ENCODE data around the gene KRTAP5-11. TPM values are rescaled to one million over a fixed set of nuclear protein-coding genes. Genes with fewer than 3 reads are reported as not detected.
"Not testable (repeated sequence)": the region's sequence is repeated elsewhere in the genome, so short reads cannot be mapped to it uniquely, and the experiment has no call there.

The KRTAP5-11 gene
- polyA plus RNA-seq, 2 of the 4 experiments (the other 2 are of a cell fraction): not detected

DNA sequence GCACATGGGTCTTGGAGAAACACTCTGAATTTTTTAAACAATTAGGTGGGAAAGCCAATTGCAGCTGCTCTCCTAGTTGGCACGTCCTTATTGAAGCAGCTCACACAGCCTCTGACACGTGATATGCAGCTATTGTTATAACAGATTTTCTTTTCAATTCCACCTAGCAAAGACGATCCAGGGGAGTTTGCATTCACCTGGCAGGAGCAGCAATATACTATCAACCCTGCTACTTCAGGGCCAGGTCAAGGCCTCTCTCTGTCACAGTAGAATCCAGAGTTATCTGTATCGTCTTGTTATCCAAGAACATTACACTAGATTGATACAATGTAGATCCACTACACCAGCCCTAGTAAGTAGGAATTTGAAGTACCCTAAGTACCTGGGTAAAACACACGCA is 8.3 kb downstream of the KRTAP5-11 start:
- no peak overlapping the region for H3K27ac ChIP-seq
- FAIRE-seq (no peak), ATAC-seq (no peak), DNase-seq (ENCODE audit: low read depth in 1 of 2, low spot score in 1 of 2) (no peak)
- H3K9me3 ChIP-seq: no peaks in the 10 kb centered on the region
- POLR2A ChIA-PET: no interaction called here
- no peaks in the 10 kb centered on the region for H3K4me1 ChIP-seq
- CTCF ChIA-PET: interaction anchor here (1.4 to 2.0 kb wide), 2 partner anchors 10 to 11 kb away, joined by 5 to 8 read pairs; partner anchors contain the start of gene KRTAP5-10
- TF ChIP-seq, protein P1, sequence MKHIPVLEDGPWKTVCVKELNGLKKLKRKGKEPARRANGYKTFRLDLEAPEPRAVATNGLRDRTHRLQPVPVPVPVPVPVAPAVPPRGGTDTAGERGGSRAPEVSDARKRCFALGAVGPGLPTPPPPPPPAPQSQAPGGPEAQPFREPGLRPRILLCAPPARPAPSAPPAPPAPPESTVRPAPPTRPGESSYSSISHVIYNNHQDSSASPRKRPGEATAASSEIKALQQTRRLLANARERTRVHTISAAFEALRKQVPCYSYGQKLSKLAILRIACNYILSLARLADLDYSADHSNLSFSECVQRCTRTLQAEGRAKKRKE (CRISPR knock-in tag; IDR thresholded peaks at IDR 0.05; ENCODE audit: low read depth): no peak
- no peak for TF ChIP-seq SREBF2 (IDR thresholded peaks at IDR 0.05)
- TF ChIP-seq, protein P2, sequence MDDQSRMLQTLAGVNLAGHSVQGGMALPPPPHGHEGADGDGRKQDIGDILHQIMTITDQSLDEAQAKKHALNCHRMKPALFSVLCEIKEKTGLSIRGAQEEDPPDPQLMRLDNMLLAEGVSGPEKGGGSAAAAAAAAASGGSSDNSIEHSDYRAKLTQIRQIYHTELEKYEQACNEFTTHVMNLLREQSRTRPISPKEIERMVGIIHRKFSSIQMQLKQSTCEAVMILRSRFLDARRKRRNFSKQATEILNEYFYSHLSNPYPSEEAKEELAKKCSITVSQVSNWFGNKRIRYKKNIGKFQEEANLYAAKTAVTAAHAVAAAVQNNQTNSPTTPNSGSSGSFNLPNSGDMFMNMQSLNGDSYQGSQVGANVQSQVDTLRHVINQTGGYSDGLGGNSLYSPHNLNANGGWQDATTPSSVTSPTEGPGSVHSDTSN (IDR thresholded peaks at IDR 0.05): no peak
- TF ChIP-seq EP300 (IDR thresholded peaks at IDR 0.05): no peak
- TF ChIP-seq HOXB5 (CRISPR knock-in tag; IDR thresholded peaks at IDR 0.05): no peak
- no peak for TF ChIP-seq CEBPB (IDR thresholded peaks at IDR 0.05)
- TF ChIP-seq, protein P3, sequence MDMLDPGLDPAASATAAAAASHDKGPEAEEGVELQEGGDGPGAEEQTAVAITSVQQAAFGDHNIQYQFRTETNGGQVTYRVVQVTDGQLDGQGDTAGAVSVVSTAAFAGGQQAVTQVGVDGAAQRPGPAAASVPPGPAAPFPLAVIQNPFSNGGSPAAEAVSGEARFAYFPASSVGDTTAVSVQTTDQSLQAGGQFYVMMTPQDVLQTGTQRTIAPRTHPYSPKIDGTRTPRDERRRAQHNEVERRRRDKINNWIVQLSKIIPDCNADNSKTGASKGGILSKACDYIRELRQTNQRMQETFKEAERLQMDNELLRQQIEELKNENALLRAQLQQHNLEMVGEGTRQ (IDR thresholded peaks at IDR 0.05): no peak
- 36% methylated on average over 5 of the region's 5 CpGs for WGBS (ENCODE audit: missing lambda C conversion rate)
- H3K4me3 ChIP-seq: no peak overlapping the region
- no peak overlapping the region for H3K4me2 ChIP-seq

DNA sequence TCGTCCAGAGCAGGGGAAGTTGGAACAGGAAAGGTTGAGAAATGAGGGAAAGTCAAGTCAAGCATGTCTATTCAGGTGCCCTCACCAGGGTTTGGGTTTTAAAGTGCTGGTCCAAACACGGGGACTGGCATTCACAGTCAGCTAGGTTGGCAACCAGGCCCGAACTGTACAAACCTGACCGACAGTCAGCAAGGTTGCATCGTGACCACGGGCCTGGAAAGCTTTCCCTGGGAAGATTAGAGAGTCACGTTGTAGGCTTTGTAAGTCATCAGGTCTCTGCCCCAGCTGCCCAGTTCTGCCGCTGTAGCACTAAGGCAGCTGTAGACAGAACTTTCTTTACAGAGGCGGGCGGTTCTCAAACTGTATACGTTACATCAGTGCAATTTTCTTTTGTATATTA is 9.9 kb downstream of the KRTAP5-11 start:
- FAIRE-seq (no peak), ATAC-seq (no peak), DNase-seq (ENCODE audit: low read depth in 1 of 2, low spot score in 1 of 2) (no peak)
- Histone ChIP-seq H3K4me1 (no peaks in the 10 kb centered on the region), H3K4me2 (no peak overlapping the region), H3K4me3 (no peak overlapping the region), H3K9me3 (no peaks in the 10 kb centered on the region), H3K27ac (no peak overlapping the region)
- POLR2A ChIA-PET: no interaction called here
- 54% methylated on average over 11 of the region's 11 CpGs for WGBS (ENCODE audit: missing lambda C conversion rate)
- CTCF ChIA-PET: no interaction called here
- TF ChIP-seq POLR2AphosphoS2 (conservative IDR thresholded peaks at IDR 0.05; ENCODE audit: low read length): no peak
- TF ChIP-seq TFCP2L1 (CRISPR knock-in tag; IDR thresholded peaks at IDR 0.05): no peak
- TF ChIP-seq, protein P4, sequence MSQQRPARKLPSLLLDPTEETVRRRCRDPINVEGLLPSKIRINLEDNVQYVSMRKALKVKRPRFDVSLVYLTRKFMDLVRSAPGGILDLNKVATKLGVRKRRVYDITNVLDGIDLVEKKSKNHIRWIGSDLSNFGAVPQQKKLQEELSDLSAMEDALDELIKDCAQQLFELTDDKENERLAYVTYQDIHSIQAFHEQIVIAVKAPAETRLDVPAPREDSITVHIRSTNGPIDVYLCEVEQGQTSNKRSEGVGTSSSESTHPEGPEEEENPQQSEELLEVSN (IDR thresholded peaks at IDR 0.05; ENCODE audit: borderline replicate concordance, low read depth): no peak
- TF ChIP-seq KDM5A (IDR thresholded peaks at IDR 0.05): no peak

DNA sequence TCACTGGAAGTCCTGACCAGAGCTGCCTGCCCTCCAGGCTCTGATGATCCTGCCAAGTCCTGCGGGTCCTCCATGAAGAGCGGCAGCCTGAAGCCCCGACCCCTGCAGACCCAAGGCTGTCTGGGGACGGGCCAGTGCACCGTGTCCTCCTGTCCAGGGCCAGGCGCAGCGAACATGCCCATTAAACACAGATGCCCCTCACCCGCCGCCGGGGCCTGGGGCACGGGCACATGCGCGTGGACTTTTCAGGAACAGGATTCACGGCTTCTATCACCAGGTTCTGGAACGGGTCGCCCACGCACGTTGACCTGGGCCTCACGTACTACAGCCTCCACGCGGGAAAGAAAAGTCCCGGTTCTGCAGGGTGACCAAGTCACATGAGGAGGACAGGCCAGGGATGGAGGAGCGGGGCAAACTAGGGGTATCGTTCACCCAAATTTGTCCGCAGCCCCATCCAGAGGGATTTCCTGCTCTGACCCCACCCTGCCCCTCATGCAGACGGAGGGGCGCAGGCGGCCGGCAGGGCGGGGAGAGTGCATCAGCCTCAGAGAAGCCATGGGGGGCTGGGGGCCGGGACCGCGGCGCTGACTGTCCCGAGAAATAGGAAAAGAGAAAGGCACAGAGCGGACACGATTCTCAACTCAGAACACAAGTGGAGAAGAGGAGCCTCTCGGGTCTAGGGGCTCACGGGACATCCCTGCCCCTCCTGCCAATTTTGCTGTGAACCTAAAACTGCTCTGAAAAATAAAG is 11.4 kb downstream of the KRTAP5-11 start:
- H3K4me1 ChIP-seq; H3K9me3 ChIP-seq; POLR2A ChIA-PET; H3K27ac ChIP-seq; H3K4me3 ChIP-seq; ATAC-seq; H3K4me2 ChIP-seq; FAIRE-seq; DNase-seq (ENCODE audit: low read depth in 1 of 2, low spot score in 1 of 2); CTCF ChIA-PET: not testable (repeated sequence)
- WGBS (ENCODE audit: missing lambda C conversion rate): 62% methylated on average over 30 of the region's 39 CpGs

DNA sequence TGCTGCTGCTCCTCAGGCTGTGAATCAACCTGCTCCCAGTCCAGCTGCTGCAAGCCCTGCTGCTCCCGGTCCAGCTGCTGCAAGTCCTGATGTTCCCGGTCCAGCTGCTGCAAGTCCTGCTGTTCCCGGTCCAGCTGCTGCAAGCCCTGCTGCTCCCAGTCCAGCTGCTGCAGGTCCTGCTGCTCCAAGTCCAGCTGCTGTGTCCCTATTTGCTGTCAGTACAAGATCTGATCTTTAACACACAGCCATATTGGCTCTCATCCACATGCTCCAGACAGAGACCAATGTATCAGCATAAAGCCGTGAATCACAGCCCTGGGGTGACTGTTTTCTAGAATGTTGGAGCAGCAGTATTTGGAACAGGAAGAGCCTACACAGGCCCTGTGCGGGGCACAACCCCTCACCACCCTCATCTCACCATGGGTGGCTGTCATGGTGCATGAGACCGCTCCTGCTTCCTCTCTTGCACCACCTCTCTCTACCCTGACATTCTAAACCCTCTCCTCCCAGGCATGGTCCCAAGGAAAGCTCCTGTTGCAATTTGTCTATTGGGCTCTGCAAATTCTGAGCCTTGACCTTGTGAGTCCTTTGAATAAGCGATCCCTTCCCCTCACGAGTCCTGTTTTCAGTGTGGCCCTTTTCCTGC is 13.8 kb downstream of the KRTAP5-11 start:
- ChIA-PET CTCF (interaction anchor here (0.7 to 1.2 kb wide), 2 partner anchors 13 to 1091 kb away, joined by 4 to 7 read pairs; partner anchors contain the start of gene KRTAP5-11), POLR2A (no interaction called here)
- H3K27ac ChIP-seq: no peak overlapping the region
- FAIRE-seq (no peak), DNase-seq (ENCODE audit: low read depth in 1 of 2, low spot score in 1 of 2) (no peak), ATAC-seq (peak; percentile 30 to 38; a peak in 3 of 6 replicates)
- H3K4me2 ChIP-seq: no peak overlapping the region
- no peaks in the 10 kb centered on the region for H3K9me3 ChIP-seq
- no peak overlapping the region for H3K4me3 ChIP-seq
- no peak for TF ChIP-seq KDM1A (IDR thresholded peaks at IDR 0.05; ENCODE audit: low read depth)
- WGBS (ENCODE audit: missing lambda C conversion rate): 60% methylated on average over 6 of the region's 8 CpGs
- H3K4me1 ChIP-seq: no peaks in the 10 kb centered on the region

DNA sequence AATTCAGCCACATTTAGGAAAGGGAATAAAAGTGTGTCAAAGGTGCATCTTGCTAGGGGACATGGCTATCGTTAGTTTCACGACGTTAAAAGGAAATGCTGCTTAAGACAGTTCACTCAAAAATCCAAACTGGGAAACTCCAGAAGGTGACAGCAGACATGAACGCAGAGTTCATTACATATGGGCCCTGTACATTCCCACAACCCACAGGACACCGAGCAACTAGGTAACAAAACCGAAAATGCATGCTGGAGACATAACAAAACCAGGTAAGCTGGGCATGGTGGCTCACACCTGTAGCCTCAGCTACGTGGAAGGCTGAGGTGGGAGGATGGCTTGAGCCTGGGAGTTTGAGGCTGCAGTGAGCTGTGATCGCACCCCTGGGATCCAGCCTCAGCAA is 15.0 kb downstream of the KRTAP5-11 start:
- FAIRE-seq, ATAC-seq: not testable (repeated sequence)

DNA sequence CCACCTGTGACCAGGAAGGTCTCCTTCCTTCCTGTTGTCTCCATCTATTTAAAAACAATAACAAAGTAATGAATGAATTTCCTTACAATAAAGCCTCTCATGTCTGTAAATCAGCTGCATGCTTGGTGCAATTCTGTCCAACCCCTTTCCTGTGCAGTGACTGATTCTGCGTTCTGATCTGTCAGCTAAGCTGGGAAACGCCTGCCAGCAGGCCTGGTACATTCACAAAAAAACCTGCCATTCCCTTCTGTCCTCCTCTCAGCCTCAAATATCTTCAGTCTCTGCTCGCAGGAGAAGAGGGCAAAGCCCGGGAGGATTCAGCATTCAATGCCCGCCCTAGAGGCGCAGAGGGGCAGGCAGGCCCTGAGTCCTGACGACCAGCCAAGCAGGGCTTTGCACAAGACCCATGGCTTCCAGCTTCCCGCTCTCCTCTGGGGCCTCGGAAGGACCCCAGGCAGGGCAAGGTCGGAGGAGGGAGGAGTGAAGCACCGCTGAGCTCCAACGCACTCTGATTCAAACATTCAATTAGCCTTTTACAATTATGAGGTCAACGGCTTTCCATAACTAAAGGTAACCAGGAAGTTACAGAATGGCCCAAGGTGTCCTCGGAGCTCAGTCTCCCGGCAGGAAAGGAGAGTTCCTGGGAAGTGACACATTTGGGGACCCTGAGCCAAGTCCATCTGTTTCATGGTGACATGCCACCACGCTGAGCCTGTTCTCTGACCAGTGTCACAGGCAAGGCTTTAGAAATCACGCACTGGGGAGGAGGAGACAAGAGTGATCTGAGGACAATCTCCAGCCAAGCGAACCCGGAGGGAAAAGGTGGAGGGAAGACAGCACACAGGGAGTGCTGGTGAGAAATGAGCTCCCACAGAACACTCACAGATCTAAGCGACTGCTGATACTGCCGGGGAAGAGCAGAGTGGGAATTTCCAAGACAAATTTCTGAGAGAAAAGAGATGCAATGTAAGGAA is 15.8 kb downstream of the KRTAP5-11 start:
- 56% methylated on average over 16 of the region's 21 CpGs for WGBS (ENCODE audit: missing lambda C conversion rate)
- POLR2A ChIA-PET; H3K27ac ChIP-seq; DNase-seq (ENCODE audit: low read depth in 1 of 2, low spot score in 1 of 2); H3K4me3 ChIP-seq; H3K4me2 ChIP-seq; FAIRE-seq; H3K4me1 ChIP-seq; ATAC-seq; H3K9me3 ChIP-seq: not testable (repeated sequence)
- CTCF ChIA-PET: interaction anchor here (1.5 to 2.8 kb wide), 2 partner anchors 13 to 21 kb away, joined by 3 to 11 read pairs; no protein-coding TSS in a partner anchor

More for the DNA sequence above, 15.0 kb downstream of the KRTAP5-11 start:
- H3K27ac ChIP-seq; DNase-seq (ENCODE audit: low read depth in 1 of 2, low spot score in 1 of 2); H3K4me3 ChIP-seq; H3K4me1 ChIP-seq; H3K4me2 ChIP-seq; H3K9me3 ChIP-seq; POLR2A ChIA-PET: not testable (repeated sequence)
- 38% methylated on average over 8 of the region's 8 CpGs for WGBS (ENCODE audit: missing lambda C conversion rate)
- CTCF ChIA-PET: interaction anchor here (1.2 to 2.8 kb wide), 2 partner anchors 13 to 14 kb away, joined by 7 to 11 read pairs; partner anchors contain the start of gene KRTAP5-11

All from A549 (cell line).